HL-60 (cell line): ENCODE measurements around the gene UBQLN4.
"Not testable (repeated sequence)": the region's sequence is repeated elsewhere in the genome, so short reads cannot be mapped to it uniquely, and the experiment has no call there.

Experiments used
- DNase-seq, 2 experiments: peaks; one replicate each; pipeline ENCODE4 v3.0.0-alpha.2; 2010 to 2020; ENCODE audit warnings: low read depth in 1 of 2, low spot score in 1 of 2
- H3K27ac ChIP-seq: fragments of 250-450 bp; sonication (Bioruptor Pico); replicated peaks from 2 replicates; pipeline ENCODE4 v1.5.1; 2020; ENCODE audit warnings: mild to moderate bottlenecking, moderate library complexity
- H3K27me3 ChIP-seq: fragments of 250-450 bp; sonication (Bioruptor Pico); 2 replicates; pipeline ENCODE4 v1.5.1; 2021; ENCODE audit warnings: mild to moderate bottlenecking, moderate library complexity; ENCODE audit not compliant: insufficient read depth, poor library complexity, severe bottlenecking
- H3K4me3 ChIP-seq: replicated peaks from 2 replicates; pipeline ENCODE4 v1.5.1; 2011; ENCODE audit warnings: mild to moderate bottlenecking, control low read depth, low read length; ENCODE audit not compliant: insufficient read depth
- GABPA ChIP-seq: IDR thresholded peaks from 2 replicates; pipeline ENCODE4 v1.6.1; 2012; ENCODE audit warnings: low read depth
- POLR2AphosphoS5 ChIP-seq: IDR thresholded peaks from 2 replicates; pipeline ENCODE4 v1.6.1; 2012; ENCODE audit warnings: low read depth
- SPI1 ChIP-seq: IDR thresholded peaks from 2 replicates; pipeline ENCODE4 v1.6.1; 2012; ENCODE audit warnings: low read depth, mild to moderate bottlenecking, borderline replicate concordance
- TF ChIP-seq, protein P1 (sequence below): IDR thresholded peaks from 2 replicates; pipeline ENCODE4 v1.6.1; 2012; ENCODE audit warnings: low read depth; ENCODE audit not compliant: insufficient replicate concordance
- TF ChIP-seq, protein P2 (sequence below): IDR thresholded peaks from one replicate; pipeline ENCODE4 v1.5.1; 2011; ENCODE audit warnings: low read length, control low read depth, inconsistent platforms; ENCODE audit not compliant: insufficient read depth

Gene UBQLN4

DNA sequence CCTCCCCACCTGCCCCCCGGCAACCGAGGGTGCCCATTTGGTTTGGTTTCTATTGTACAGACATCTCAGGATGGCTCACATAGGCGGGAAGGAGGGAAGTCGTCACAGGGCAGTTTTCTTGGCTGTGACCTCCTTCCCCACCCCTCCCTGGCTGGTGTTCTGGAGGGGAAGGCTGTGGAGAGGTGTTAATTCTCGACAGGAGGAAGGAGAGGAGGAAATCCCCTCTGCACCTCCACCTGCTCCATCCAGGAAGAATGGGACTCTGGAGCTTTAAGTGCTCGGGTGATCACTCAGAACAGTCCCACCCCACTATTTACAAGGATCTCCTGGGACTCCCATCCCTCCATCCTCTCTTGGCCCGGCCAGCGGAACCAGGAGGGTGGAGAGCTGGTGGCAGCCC is 21.1 kb upstream of the UBQLN4 start:
- Histone ChIP-seq H3K4me3 (no peak overlapping the region), H3K27ac (no peak overlapping the region), H3K27me3 (no peaks in the 10 kb centered on the region)
- TF ChIP-seq POLR2AphosphoS5: no peak
- TF ChIP-seq, protein P1, sequence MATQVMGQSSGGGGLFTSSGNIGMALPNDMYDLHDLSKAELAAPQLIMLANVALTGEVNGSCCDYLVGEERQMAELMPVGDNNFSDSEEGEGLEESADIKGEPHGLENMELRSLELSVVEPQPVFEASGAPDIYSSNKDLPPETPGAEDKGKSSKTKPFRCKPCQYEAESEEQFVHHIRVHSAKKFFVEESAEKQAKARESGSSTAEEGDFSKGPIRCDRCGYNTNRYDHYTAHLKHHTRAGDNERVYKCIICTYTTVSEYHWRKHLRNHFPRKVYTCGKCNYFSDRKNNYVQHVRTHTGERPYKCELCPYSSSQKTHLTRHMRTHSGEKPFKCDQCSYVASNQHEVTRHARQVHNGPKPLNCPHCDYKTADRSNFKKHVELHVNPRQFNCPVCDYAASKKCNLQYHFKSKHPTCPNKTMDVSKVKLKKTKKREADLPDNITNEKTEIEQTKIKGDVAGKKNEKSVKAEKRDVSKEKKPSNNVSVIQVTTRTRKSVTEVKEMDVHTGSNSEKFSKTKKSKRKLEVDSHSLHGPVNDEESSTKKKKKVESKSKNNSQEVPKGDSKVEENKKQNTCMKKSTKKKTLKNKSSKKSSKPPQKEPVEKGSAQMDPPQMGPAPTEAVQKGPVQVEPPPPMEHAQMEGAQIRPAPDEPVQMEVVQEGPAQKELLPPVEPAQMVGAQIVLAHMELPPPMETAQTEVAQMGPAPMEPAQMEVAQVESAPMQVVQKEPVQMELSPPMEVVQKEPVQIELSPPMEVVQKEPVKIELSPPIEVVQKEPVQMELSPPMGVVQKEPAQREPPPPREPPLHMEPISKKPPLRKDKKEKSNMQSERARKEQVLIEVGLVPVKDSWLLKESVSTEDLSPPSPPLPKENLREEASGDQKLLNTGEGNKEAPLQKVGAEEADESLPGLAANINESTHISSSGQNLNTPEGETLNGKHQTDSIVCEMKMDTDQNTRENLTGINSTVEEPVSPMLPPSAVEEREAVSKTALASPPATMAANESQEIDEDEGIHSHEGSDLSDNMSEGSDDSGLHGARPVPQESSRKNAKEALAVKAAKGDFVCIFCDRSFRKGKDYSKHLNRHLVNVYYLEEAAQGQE: no peak
- no peak for TF ChIP-seq SPI1
- TF ChIP-seq, protein P2, sequence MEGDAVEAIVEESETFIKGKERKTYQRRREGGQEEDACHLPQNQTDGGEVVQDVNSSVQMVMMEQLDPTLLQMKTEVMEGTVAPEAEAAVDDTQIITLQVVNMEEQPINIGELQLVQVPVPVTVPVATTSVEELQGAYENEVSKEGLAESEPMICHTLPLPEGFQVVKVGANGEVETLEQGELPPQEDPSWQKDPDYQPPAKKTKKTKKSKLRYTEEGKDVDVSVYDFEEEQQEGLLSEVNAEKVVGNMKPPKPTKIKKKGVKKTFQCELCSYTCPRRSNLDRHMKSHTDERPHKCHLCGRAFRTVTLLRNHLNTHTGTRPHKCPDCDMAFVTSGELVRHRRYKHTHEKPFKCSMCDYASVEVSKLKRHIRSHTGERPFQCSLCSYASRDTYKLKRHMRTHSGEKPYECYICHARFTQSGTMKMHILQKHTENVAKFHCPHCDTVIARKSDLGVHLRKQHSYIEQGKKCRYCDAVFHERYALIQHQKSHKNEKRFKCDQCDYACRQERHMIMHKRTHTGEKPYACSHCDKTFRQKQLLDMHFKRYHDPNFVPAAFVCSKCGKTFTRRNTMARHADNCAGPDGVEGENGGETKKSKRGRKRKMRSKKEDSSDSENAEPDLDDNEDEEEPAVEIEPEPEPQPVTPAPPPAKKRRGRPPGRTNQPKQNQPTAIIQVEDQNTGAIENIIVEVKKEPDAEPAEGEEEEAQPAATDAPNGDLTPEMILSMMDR: no peak
- no peak for TF ChIP-seq GABPA
- no peak for DNase-seq

DNA sequence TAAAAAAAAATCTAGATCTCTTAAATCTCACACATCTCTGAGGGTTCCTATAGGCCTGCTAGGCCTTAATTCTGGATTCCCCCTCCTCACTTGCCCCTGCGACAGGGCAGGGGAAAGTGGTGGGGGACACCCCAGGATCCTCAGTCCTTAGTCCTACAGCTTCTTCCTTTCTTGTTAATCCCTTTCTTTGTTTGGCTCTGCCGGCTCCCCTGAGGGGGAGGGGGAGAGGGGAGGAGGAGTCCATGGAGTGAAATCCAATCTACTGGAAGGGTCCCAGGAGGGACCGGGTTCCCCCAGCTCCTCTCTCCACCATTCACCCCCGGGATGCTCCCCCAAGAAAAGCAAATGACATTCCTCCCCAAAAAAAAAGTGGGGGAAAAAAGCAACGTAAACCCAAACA is 20.1 kb upstream of the UBQLN4 start:
- TF ChIP-seq POLR2AphosphoS5 (no peak), SPI1 (no peak)
- H3K27ac ChIP-seq: no peak overlapping the region
- H3K4me3 ChIP-seq: no peak overlapping the region
- H3K27me3 ChIP-seq: no peaks in the 10 kb centered on the region
- DNase-seq: no peak

DNA sequence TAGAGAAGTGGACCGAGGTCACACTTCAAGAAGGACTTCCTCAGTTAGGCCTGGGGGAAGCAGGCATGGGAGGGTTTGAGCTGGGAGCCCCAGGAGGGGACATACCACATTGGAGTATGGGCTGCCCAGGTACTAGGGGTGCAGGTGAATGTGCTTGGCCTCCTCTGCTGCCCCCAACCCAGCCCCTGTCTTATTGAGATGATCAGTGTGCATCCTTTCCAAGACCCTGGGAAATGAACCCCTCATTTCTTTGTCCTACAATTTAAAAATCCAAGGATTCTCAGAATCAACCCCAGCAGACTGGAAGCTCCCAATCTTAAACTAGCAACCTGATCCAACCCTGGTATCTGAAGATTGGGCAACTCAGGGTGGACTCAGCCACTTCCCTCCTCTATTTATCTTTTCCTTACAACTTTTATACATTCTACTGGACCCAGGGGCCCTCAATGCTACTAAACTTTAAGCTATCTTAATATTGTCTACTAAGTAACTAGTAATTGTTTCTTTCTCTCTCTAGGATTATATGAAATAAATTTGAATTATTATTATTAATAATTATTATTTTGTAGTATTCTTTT is 19.6 kb upstream of the UBQLN4 start:
- TF ChIP-seq, protein P2: no peak
- no peak overlapping the region for H3K4me3 ChIP-seq
- no peak overlapping the region for H3K27ac ChIP-seq
- DNase-seq: no peak
- no peaks in the 10 kb centered on the region for H3K27me3 ChIP-seq

DNA sequence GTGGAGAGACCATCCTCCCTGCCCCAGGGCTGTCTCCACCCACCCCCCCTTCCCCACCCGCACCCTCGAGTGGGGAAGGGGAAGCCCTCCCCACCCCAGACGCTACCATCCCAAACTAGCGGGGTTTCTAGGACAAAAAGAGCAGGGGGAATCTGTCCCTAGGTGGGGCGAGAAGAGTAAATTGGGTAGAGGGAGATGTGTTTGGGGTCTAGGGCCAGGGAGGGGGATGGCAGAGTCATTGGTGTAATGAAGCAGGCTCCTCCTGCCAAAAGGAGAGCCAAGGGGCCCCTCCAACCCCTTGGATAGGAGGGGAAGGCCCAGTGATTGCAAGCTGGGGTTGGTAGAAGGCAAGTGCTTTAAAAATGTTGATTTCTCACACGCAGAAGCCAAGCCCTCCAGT is 18.7 kb upstream of the UBQLN4 start:
- H3K27me3 ChIP-seq: no peaks in the 10 kb centered on the region
- TF ChIP-seq GABPA: no peak
- no peak for TF ChIP-seq POLR2AphosphoS5
- TF ChIP-seq SPI1: no peak
- TF ChIP-seq, protein P2: no peak
- TF ChIP-seq, protein P1: no peak

DNA sequence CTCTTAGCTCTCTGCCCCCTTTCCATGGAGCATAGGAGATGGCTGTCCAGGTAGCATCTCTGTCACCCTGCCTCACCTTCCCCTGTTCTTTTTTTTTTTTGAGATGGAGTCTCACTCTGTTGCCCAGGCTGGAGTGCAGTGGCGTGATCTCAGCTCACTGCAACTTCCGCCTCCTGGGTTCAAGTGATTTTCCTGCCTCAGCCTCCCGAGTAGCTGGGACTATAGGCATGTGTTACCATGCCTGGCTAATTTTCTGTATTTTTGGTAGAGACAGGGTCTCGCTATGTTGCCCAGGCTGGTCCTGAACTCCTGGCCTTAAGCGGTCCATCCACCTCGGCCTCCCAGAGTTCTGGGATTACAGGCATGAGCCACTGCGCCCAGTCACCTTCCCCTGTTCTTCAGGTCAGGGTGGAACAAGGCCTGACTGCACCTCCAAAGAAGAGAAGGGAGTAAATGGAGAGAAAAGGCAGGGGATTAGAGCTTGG is 17.8 kb upstream of the UBQLN4 start:
- H3K4me3 ChIP-seq, H3K27me3 ChIP-seq, H3K27ac ChIP-seq, DNase-seq: not testable (repeated sequence)

More for the DNA sequence above, 18.7 kb upstream of the UBQLN4 start:
- DNase-seq: no peak
- Histone ChIP-seq H3K4me3 (no peak overlapping the region), H3K27ac (no peak overlapping the region)
